Measurements from ENCODE around the gene DNAH7. TPM values are rescaled to one million over a fixed set of nuclear protein-coding genes. Genes with fewer than 3 reads are reported as not detected.

Gene DNAH7
- total and polyA plus RNA-seq, 2 donors (not counting 3 experiments of a cell fraction or from before 2014, with no cell fraction given): 0.15 to 0.24 TPM

- H2AFZ ChIP-seq (ENCODE audit: low read depth, low read length): no peak overlapping the region
- H3K4me2 ChIP-seq (ENCODE audit: insufficient read depth, low read length): no peak overlapping the region
- H4K20me1 ChIP-seq (replicated peaks; ENCODE audit: control insufficient read depth, extremely low read depth, insufficient read depth, low read length): no peaks in the 10 kb centered on the region
- BruUV-seq (replicated peaks): no TSS peak
- no peak overlapping the region for H3K27ac ChIP-seq (ENCODE audit: insufficient read depth, low read depth, low read length)
- H3K79me2 ChIP-seq (ENCODE audit: control insufficient read depth, insufficient read depth, low read length): no peaks in the 10 kb centered on the region
- no peaks in the 10 kb centered on the region for H3K9me1 ChIP-seq (replicated peaks; ENCODE audit: control insufficient read depth, extremely low read depth, insufficient read depth, low read length)
- no peaks in the 10 kb centered on the region for H3K4me1 ChIP-seq (ENCODE audit: control insufficient read depth, extremely low read depth, insufficient read depth, low read length)
- no peak for DNase-seq (ENCODE audit: low read depth, low spot score)
- no peaks in the 10 kb centered on the region for H3K36me3 ChIP-seq (ENCODE audit: control insufficient read depth in 2 of 2, extremely low read depth in 1 of 2, insufficient read depth in 2 of 2, low read length in 2 of 2)
- peaks cover 3 to 4% of the 10 kb centered on the region in 2 experiments for H3K27me3 ChIP-seq (ENCODE audit: control insufficient read depth in 2 of 2, insufficient read depth in 2 of 2, low read length in 2 of 2)
- ChIA-PET POLR2A (no interaction called here), CTCF (interaction anchor here (0.6 to 5.2 kb wide), 63 partner anchors 9 to 682 kb away, joined by 3 to 93 read pairs (median 5); partner anchors contain the start of genes DNAH7 and STK17B)
- dilution Hi-C loops (cut with MboI; ENCODE audit: extremely low pct_ligation_motif_present, low sequenced_read_pairs) (no loop called here), intact Hi-C loops (cut with micrococcal nuclease) (loop anchor here (1.0 to 2.0 kb wide), 8 partner anchors 93 to 681 kb away; partner anchors contain the start of gene STK17B)
- no peak overlapping the region for H3K9ac ChIP-seq (replicated peaks; ENCODE audit: extremely low read depth, insufficient read depth, low read length)
- TF ChIP-seq EZH2 (IDR thresholded peaks at IDR 0.05; ENCODE audit: borderline replicate concordance, low read depth, low read length, severe bottlenecking): no peak
- TF ChIP-seq JUN (IDR thresholded peaks at IDR 0.05; ENCODE audit: borderline replicate concordance, insufficient read depth, insufficient read length, low read depth): no peak
- no peaks in the 10 kb centered on the region for H3K9me3 ChIP-seq (replicated peaks; ENCODE audit: control insufficient read depth, insufficient read depth, low read length)
- FAIRE-seq: no peak
- no peak overlapping the region for H3K4me3 ChIP-seq (replicated peaks in 1 of 3; ENCODE audit: insufficient read depth in 1 of 3, low read depth in 1 of 3, low read length in 3 of 3)
These were observed 9.2 kb upstream of the DNAH7 start for GRCh38 chr2:196077821-196078220.

GRCh38 chr2:196076778-196077568 is 8.3 kb upstream of the DNAH7 start:
- no peak overlapping the region for H3K4me3 ChIP-seq (replicated peaks in 1 of 3; ENCODE audit: insufficient read depth in 1 of 3, low read depth in 1 of 3, low read length in 3 of 3)
- peaks cover 7 to 12% of the 10 kb centered on the region in 2 experiments for H3K27me3 ChIP-seq (ENCODE audit: control insufficient read depth in 2 of 2, insufficient read depth in 2 of 2, low read length in 2 of 2)
- H3K9me3 ChIP-seq (replicated peaks; ENCODE audit: control insufficient read depth, insufficient read depth, low read length): no peaks in the 10 kb centered on the region
- no peak overlapping the region for H3K9ac ChIP-seq (replicated peaks; ENCODE audit: extremely low read depth, insufficient read depth, low read length)
- H3K4me2 ChIP-seq (ENCODE audit: insufficient read depth, low read length): no peak overlapping the region
- H2AFZ ChIP-seq (ENCODE audit: low read depth, low read length): no peak overlapping the region
- TF ChIP-seq MAX (IDR thresholded peaks at IDR 0.05; ENCODE audit: insufficient read depth, insufficient read length) (no peak), POLR2A (IDR thresholded peaks at IDR 0.05; ENCODE audit: low read depth, low read length) (no peak), EZH2 (IDR thresholded peaks at IDR 0.05; ENCODE audit: borderline replicate concordance, low read depth, low read length, severe bottlenecking) (no peak), JUN (IDR thresholded peaks at IDR 0.05; ENCODE audit: borderline replicate concordance, insufficient read depth, insufficient read length, low read depth) (no peak), POLR2AphosphoS5 (IDR thresholded peaks at IDR 0.05; ENCODE audit: insufficient read depth, low read depth, low read length) (no peak), FOS (IDR thresholded peaks at IDR 0.05; ENCODE audit: borderline replicate concordance, insufficient read depth, low read length) (no peak), MYC (IDR thresholded peaks at IDR 0.05; ENCODE audit: low read depth, low read length) (no peak), CTCF (IDR thresholded peaks at IDR 0.05; ENCODE audit: extremely low read depth in 1 of 2, insufficient read depth in 1 of 2, low read depth in 1 of 2, low read length in 2 of 2) (no peak), GATA2 (IDR thresholded peaks at IDR 0.05; ENCODE audit: insufficient read depth, insufficient read length, low read depth, low read length) (no peak)
- no peaks in the 10 kb centered on the region for H4K20me1 ChIP-seq (replicated peaks; ENCODE audit: control insufficient read depth, extremely low read depth, insufficient read depth, low read length)
- ChIA-PET CTCF (interaction anchor here (1.0 to 5.2 kb wide), 25 partner anchors 9 to 686 kb away, joined by 3 to 93 read pairs (median 7); partner anchors contain the start of genes DNAH7 and STK17B), POLR2A (no interaction called here)
- H3K79me2 ChIP-seq (ENCODE audit: control insufficient read depth, insufficient read depth, low read length): no peaks in the 10 kb centered on the region
- intact Hi-C loops (cut with micrococcal nuclease) (no loop called here), dilution Hi-C loops (cut with MboI; ENCODE audit: extremely low pct_ligation_motif_present, low sequenced_read_pairs) (no loop called here)
- no peaks in the 10 kb centered on the region for H3K4me1 ChIP-seq (ENCODE audit: control insufficient read depth, extremely low read depth, insufficient read depth, low read length)
- FAIRE-seq: no peak
- no peaks in the 10 kb centered on the region for H3K36me3 ChIP-seq (ENCODE audit: control insufficient read depth in 2 of 2, extremely low read depth in 1 of 2, insufficient read depth in 2 of 2, low read length in 2 of 2)
- H3K27ac ChIP-seq (ENCODE audit: insufficient read depth, low read depth, low read length): no peak overlapping the region
- no peaks in the 10 kb centered on the region for H3K9me1 ChIP-seq (replicated peaks; ENCODE audit: control insufficient read depth, extremely low read depth, insufficient read depth, low read length)
- no peak for DNase-seq (ENCODE audit: low read depth, low spot score)
- no TSS peak for BruUV-seq (replicated peaks)
